HCT116 (cell line): ENCODE results near the gene HSPG2. TPM values are rescaled to one million over a fixed set of nuclear protein-coding genes. Genes with fewer than 3 reads are reported as not detected.

Source experiments
- ATAC-seq: fragments of 200-7000 bp; cut with Tn5 transposase; 2 replicates; pipeline ENCODE4 v1.9.1; 2020; ENCODE audit warnings: mild to moderate bottlenecking, moderate library complexity
- BruUV-seq: library from RNA; stranded (reverse); fragments of 400-500 nt; replicated peaks from 2 replicates; lab custom pipeline; 2021; lab: Mats Ljungman, UMichigan
- CTCF ChIA-PET: fragments of 300-600 bp; sonication (Branson Sonifier 250); formaldehyde crosslinking; loops from one replicate; lab custom pipeline; 2021; ENCODE audit warnings: antibody characterized with exemption; lab: Charles Lee
- POLR2A ChIA-PET: fragments of 300-600, 350-600 bp; sonication (Branson Sonifier 250); formaldehyde crosslinking; loops from one replicate; lab custom pipeline; 2021; ENCODE audit warnings: antibody characterized with exemption; lab: Charles Lee
- RAD21 ChIA-PET, 2 experiments: fragments of 300-600 bp; sonication (Branson Sonifier 250); formaldehyde crosslinking; loops; one replicate each; lab custom pipeline; 2023; ENCODE audit warnings: low total read pairs in 2 of 2; ENCODE audit not compliant: uncharacterized antibody in 2 of 2, unreplicated experiment in 2 of 2, low non-redundant PET in 1 of 2; lab: Charles Lee
- DNase-seq: peaks from one replicate; pipeline ENCODE4 v3.0.0-alpha.2; 2010; ENCODE audit warnings: low read depth, low spot score
- H2AFZ ChIP-seq: fragments of 200-600 bp; shearing (Covaris generic), sonication (generic); 2 replicates; pipeline ENCODE4 v1.6.1; 2017; ENCODE audit warnings: low read depth, mixed run types, mixed read lengths, antibody characterized with exemption, low read length; ENCODE audit not compliant: poor library complexity, severe bottlenecking
- H3K27ac ChIP-seq: 2 replicates; pipeline ENCODE4 v1.5.1; 2012; ENCODE audit warnings: low read depth, low read length
- H3K27me3 ChIP-seq: fragments of 200-600 bp; sonication (generic); 2 replicates; pipeline ENCODE4 v1.6.1; 2016; ENCODE audit warnings: mixed run types, low read length, mixed read lengths; ENCODE audit not compliant: insufficient read depth
- H3K36me3 ChIP-seq, 2 experiments: fragments of 200-500 bp in 1 of 2; fragments of 200-600 bp in 1 of 2; sonication (Bioruptor generic) in 1 of 2; sonication (generic) in 1 of 2; 2 replicates each; pipeline versions ENCODE4 v1.5.1 to v1.6.1; 2014 to 2016; ENCODE audit warnings: low read length in 2 of 2, inconsistent platforms in 1 of 2, mixed read lengths in 1 of 2, mixed run types in 1 of 2; ENCODE audit not compliant: insufficient read depth in 2 of 2, control insufficient read depth in 1 of 2
- H3K4me1 ChIP-seq, 2 experiments: fragments of 200-600 bp in 1 of 2; sonication (generic) in 1 of 2; 2 replicates each; pipeline versions ENCODE4 v1.5.1 to v1.6.1; 2012 to 2017; ENCODE audit warnings: low read length in 2 of 2, inconsistent platforms in 1 of 2, mild to moderate bottlenecking in 1 of 2, mixed read lengths in 1 of 2, mixed run types in 1 of 2, moderate library complexity in 1 of 2; ENCODE audit not compliant: insufficient read depth in 2 of 2, control insufficient read depth in 1 of 2
- H3K4me2 ChIP-seq: fragments of 200-600 bp; sonication (generic); 2 replicates; pipeline ENCODE4 v1.6.1; 2017; ENCODE audit warnings: mixed run types, low read length, mixed read lengths
- H3K4me3 ChIP-seq, 2 experiments: fragments of 200-600 bp in 1 of 2; sonication (generic) in 1 of 2; replicated peaks in 1 of 2; 2 replicates each; pipeline ENCODE4 v1.5.1; 2011 to 2016; ENCODE audit warnings: low read length in 2 of 2, control low read depth in 1 of 2, low read depth in 1 of 2, mild to moderate bottlenecking in 1 of 2, mixed read lengths in 1 of 2, mixed run types in 1 of 2
- H3K79me2 ChIP-seq: fragments of 200-600 bp; sonication (generic); 2 replicates; pipeline ENCODE4 v1.6.1; 2017; ENCODE audit warnings: mild to moderate bottlenecking, mixed run types, low read length, moderate library complexity, mixed read lengths; ENCODE audit not compliant: insufficient read depth
- H3K9ac ChIP-seq: fragments of 200-600 bp; sonication (generic); 2 replicates; pipeline ENCODE4 v1.6.1; 2016; ENCODE audit warnings: low read length, mixed read lengths
- H3K9me2 ChIP-seq: fragments of 200-600 bp; sonication (generic), shearing (Covaris generic); 2 replicates; pipeline ENCODE4 v1.6.1; 2017; ENCODE audit warnings: mixed run types, mild to moderate bottlenecking, moderate library complexity; ENCODE audit not compliant: insufficient read depth
- H3K9me3 ChIP-seq, 2 experiments: fragments of 200-500 bp in 1 of 2; fragments of 200-600 bp in 1 of 2; sonication (Bioruptor generic) in 1 of 2; sonication (generic) in 1 of 2; 2 replicates each; pipeline ENCODE4 v1.6.1; 2014 to 2017; ENCODE audit warnings: low read length in 2 of 2, mixed read lengths in 2 of 2, inconsistent platforms in 1 of 2, low read depth in 1 of 2, mild to moderate bottlenecking in 1 of 2, mixed run types in 1 of 2, moderate library complexity in 1 of 2; ENCODE audit not compliant: control insufficient read depth in 1 of 2, insufficient read depth in 1 of 2
- H4K20me1 ChIP-seq: fragments of 200-600 bp; sonication (generic), shearing (Covaris generic); 2 replicates; pipeline ENCODE4 v1.6.1; 2017; ENCODE audit warnings: mixed run types, mild to moderate bottlenecking, moderate library complexity; ENCODE audit not compliant: insufficient read depth
- ATF3 ChIP-seq: IDR thresholded peaks from 2 replicates; pipeline ENCODE4 v1.6.1; 2012
- CBX3 ChIP-seq: IDR thresholded peaks from 2 replicates; pipeline ENCODE4 v1.6.1; 2012; ENCODE audit warnings: low read depth
- CTCF ChIP-seq, 3 experiments: fragments of 200-600 bp in 1 of 3; sonication (generic) in 1 of 3; IDR thresholded peaks in 2 of 3; conservative IDR thresholded peaks in 1 of 3; 2 replicates each; pipeline ENCODE4 v1.5.1; 2012 to 2017; ENCODE audit warnings: low read depth in 2 of 3, low read length in 2 of 3, antibody characterized with exemption in 1 of 3, borderline replicate concordance in 1 of 3, control low read depth in 1 of 3, mild to moderate bottlenecking in 1 of 3, mixed read lengths in 1 of 3, mixed run types in 1 of 3, moderate library complexity in 1 of 3; ENCODE audit not compliant: insufficient read depth in 1 of 3
- ELF1 ChIP-seq: IDR thresholded peaks from 2 replicates; pipeline ENCODE4 v1.6.1; 2012; ENCODE audit warnings: low read depth, borderline replicate concordance
- EZH2 ChIP-seq: fragments of 200-600 bp; sonication (generic); IDR thresholded peaks from 2 replicates; pipeline ENCODE4 v1.6.1; 2017; ENCODE audit warnings: antibody characterized with exemption, mixed run types
- FOSL1 ChIP-seq: IDR thresholded peaks from 2 replicates; pipeline ENCODE4 v1.6.1; 2012; ENCODE audit warnings: low read depth
- MAX ChIP-seq: IDR thresholded peaks from 2 replicates; pipeline ENCODE4 v1.6.1; 2012
- POLR2A ChIP-seq: IDR thresholded peaks from 2 replicates; pipeline ENCODE4 v1.7.0; 2011; ENCODE audit warnings: borderline replicate concordance; ENCODE audit not compliant: insufficient read depth, insufficient read length; ENCODE audit errors: extremely low read depth
- RAD21 ChIP-seq: IDR thresholded peaks from 2 replicates; pipeline ENCODE4 v1.6.1; 2012; ENCODE audit warnings: low read depth, mild to moderate bottlenecking
- SIN3A ChIP-seq: IDR thresholded peaks from 2 replicates; pipeline ENCODE4 v1.6.1; 2012; ENCODE audit warnings: low read depth
- SP1 ChIP-seq: IDR thresholded peaks from 2 replicates; pipeline ENCODE4 v1.6.1; 2012; ENCODE audit warnings: low read depth
- SRF ChIP-seq: IDR thresholded peaks from 2 replicates; pipeline ENCODE4 v1.6.1; 2012; ENCODE audit warnings: low read depth
- ZNF274 ChIP-seq: fragments of 200-500 bp; sonication (Bioruptor generic); IDR thresholded peaks from 2 replicates; pipeline ENCODE4 v1.6.1; 2014; ENCODE audit warnings: mild to moderate bottlenecking, low read depth, low read length, inconsistent platforms
- intact Hi-C: fragments of 100-400 bp; cut with micrococcal nuclease; formaldehyde crosslinking; loops from 2 replicates; pipeline ENCODE4 v1.10.0; 2022
- total RNA-seq: library from RNA; stranded (reverse); gene quantifications from one replicate; pipeline ENCODE4 v1.2.1, GENCODE V29; 2021; ENCODE audit not compliant: unreplicated experiment

The HSPG2 gene
- total RNA-seq, 1 experiment from 2014 or later: 55.7 TPM

GRCh38 chr1:21924503-21925005 is 12.6 kb downstream of the HSPG2 start:
- ChIA-PET RAD21 (no interaction called here), POLR2A (no interaction called here)

More at GRCh38 chr1:21924503-21925005, 12.6 kb downstream of the HSPG2 start:
- H4K20me1 ChIP-seq: no peaks in the 10 kb centered on the region
- no peak overlapping the region for H3K9ac ChIP-seq
- CTCF ChIA-PET: no interaction called here
- no peaks in the 10 kb centered on the region for H3K9me3 ChIP-seq
- H3K4me2 ChIP-seq: no peak overlapping the region
- H3K27me3 ChIP-seq: no peaks in the 10 kb centered on the region
- H3K36me3 ChIP-seq: no peaks in the 10 kb centered on the region
- H3K9me2 ChIP-seq: no peaks in the 10 kb centered on the region
- H3K79me2 ChIP-seq: peaks cover 13% of the 10 kb centered on the region; the same call in 1 of the 2 replicates
- peaks cover 10 to 59% of the 10 kb centered on the region in 2 experiments; a peak in 3 of 4 replicates for H3K4me1 ChIP-seq
- no peak for ATAC-seq
- DNase-seq: no peak
- no TSS peak for BruUV-seq
- TF ChIP-seq ZNF274 (no peak), MAX (no peak), POLR2A (no peak), RAD21 (no peak), CTCF (IDR thresholded peaks at IDR 0.05 in 2 of 3, conservative IDR thresholded peaks at IDR 0.05 in 1 of 3; ENCODE audit: borderline replicate concordance in 1 of 3, insufficient read depth in 1 of 3, low read depth in 2 of 3, low read length in 2 of 3) (no peak), SIN3A (no peak), EZH2 (no peak), ELF1 (no peak), FOSL1 (no peak), CBX3 (no peak), SP1 (no peak), ATF3 (no peak), SRF (no peak)
- TF ChIP-seq, all 23 proteins: peak for 0
- intact Hi-C loops: no loop called here
- H3K27ac ChIP-seq: no peak overlapping the region
- H3K4me3 ChIP-seq: no peak overlapping the region
- no peak overlapping the region for H2AFZ ChIP-seq
